GM18520 (cell line): ENCODE data around the gene OR8B8.
"Not testable (repeated sequence)": the region's sequence is repeated elsewhere in the genome, so short reads cannot be mapped to it uniquely, and the experiment has no call there.

Experiments used
- ATAC-seq: cut with Tn5 transposase; IDR thresholded peaks from one replicate; pipeline ENCODE4 v1.9.1; 2021; ENCODE audit not compliant: unreplicated experiment

The OR8B8 gene

GRCh38 chr11:124442442-124442841 is 3.1 kb downstream of the OR8B8 start:
- no peak for ATAC-seq

- ATAC-seq = no peak
These were observed 4.0 kb downstream of the OR8B8 start for GRCh38 chr11:124441519-124441918.

GRCh38 chr11:124441081-124441480 is 4.4 kb downstream of the OR8B8 start:
- ATAC-seq = no peak

- no peak for ATAC-seq
These were observed 4.9 kb downstream of the OR8B8 start for GRCh38 chr11:124440608-124441007.

GRCh38 chr11:124434699-124435098 is 10.8 kb downstream of the OR8B8 start:
- ATAC-seq = no peak

GRCh38 chr11:124429599-124429998 is 15.9 kb downstream of the OR8B8 start:
- ATAC-seq = no peak

- ATAC-seq = no peak
These were observed 21.0 kb downstream of the OR8B8 start, which contains the start of gene OR8B4 for GRCh38 chr11:124424384-124424921. OR8B4 (minus strand) TSS chr11:124424871; CDS start chr11:124424871, 0 bp downstream.

- ATAC-seq = no peak
These were observed 24.5 kb downstream of the OR8B8 start for GRCh38 chr11:124421043-124421442.

GRCh38 chr11:124415356-124415923 is 30.1 kb downstream of the OR8B8 start:
- no peak for ATAC-seq

- no peak for ATAC-seq
These were observed 35.6 kb downstream of the OR8B8 start for GRCh38 chr11:124409906-124410305.

GRCh38 chr11:124405581-124405980 is 39.9 kb downstream of the OR8B8 start:
- no peak for ATAC-seq

GRCh38 chr11:124403186-124403585 is 42.3 kb downstream of the OR8B8 start:
- ATAC-seq = not testable (repeated sequence)

- ATAC-seq = peak; percentile 70
These were observed 43.1 kb downstream of the OR8B8 start for GRCh38 chr11:124402326-124402922.

GRCh38 chr11:124398924-124399323 is 46.6 kb downstream of the OR8B8 start, which contains the start of gene OR8B3:
OR8B3 (minus strand) TSS chr11:124399024; CDS start chr11:124397351, 1,673 bp downstream.
- ATAC-seq = no peak

- ATAC-seq = not testable (repeated sequence)
These were observed 48.6 kb downstream of the OR8B8 start for GRCh38 chr11:124396847-124397246.

GRCh38 chr11:124394408-124394807 is 51.1 kb downstream of the OR8B8 start:
- ATAC-seq = no peak
